OCI-LY1 (cell line): ENCODE data around the gene SDR39U1.

Experiments
- CTCF ChIP-seq: fragments of 200-600 bp; sonication (generic), shearing (Covaris generic); IDR thresholded peaks from 2 replicates; pipeline ENCODE4 v1.5.1; 2017; ENCODE audit warnings: mild to moderate bottlenecking, antibody characterized with exemption, low read length, moderate library complexity, mixed read lengths
- EZH2 ChIP-seq: fragments of 200-600 bp; sonication (generic), shearing (Covaris generic); IDR thresholded peaks from 2 replicates; pipeline ENCODE4 v1.8.0; 2017; ENCODE audit warnings: borderline replicate concordance, mixed run types, mild to moderate bottlenecking, antibody characterized with exemption, low read length, moderate library complexity, mixed read lengths

- TF ChIP-seq CTCF, result no peak
- TF ChIP-seq EZH2, result no peak
Observed at GRCh38 chr14:24426912-24427536, 15.6 kb downstream of the SDR39U1 start.
